ENCODE measurements around the gene FNDC3B.

FNDC3B gene

DNA sequence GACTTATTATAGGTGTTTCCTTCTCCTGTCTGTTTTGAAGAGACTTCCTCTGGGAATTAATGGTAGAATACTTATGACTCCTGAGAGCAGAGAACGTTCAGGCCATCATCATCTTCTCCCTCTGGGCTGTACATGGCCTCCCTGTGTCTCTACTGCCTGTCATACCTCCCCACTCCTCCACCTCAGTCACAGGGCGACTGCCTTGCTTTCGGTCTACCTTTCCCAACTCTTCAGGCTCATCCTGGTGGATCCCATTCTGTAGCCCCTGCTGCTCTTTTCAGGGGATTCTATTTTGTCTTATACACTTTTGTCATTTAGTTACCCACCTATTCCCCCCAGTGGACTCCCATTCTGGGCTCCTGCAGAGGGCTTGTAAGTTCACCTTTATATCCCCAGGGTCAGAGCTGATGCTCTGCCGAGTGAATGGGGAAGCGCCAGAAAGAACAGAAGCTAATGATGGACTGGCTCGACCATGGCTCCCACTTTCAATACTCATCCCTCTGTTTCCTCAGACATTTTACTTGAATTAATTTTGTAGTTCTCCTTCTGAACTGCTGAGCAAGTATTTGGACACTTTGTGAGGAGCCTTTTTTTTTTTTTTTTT, 28.6 kb downstream of the FNDC3B start:
- Histone ChIP-seq H3K27ac (peak overlapping the region; percentile 48), H3K4me3 (ENCODE audit: low read depth in 1 of 2, low read length in 1 of 2) (no peak overlapping the region), H3K4me1 (ENCODE audit: control insufficient read depth in 1 of 2, insufficient read depth in 1 of 2, low read depth in 1 of 2, low read length in 1 of 2) (peaks cover 60 to 84% of the 10 kb centered on the region in 2 experiments), H3K9me3 (no peaks in the 10 kb centered on the region), H3K36me3 (no peaks in the 10 kb centered on the region), H3K27me3 (no peaks in the 10 kb centered on the region)
- TF ChIP-seq, protein P1, sequence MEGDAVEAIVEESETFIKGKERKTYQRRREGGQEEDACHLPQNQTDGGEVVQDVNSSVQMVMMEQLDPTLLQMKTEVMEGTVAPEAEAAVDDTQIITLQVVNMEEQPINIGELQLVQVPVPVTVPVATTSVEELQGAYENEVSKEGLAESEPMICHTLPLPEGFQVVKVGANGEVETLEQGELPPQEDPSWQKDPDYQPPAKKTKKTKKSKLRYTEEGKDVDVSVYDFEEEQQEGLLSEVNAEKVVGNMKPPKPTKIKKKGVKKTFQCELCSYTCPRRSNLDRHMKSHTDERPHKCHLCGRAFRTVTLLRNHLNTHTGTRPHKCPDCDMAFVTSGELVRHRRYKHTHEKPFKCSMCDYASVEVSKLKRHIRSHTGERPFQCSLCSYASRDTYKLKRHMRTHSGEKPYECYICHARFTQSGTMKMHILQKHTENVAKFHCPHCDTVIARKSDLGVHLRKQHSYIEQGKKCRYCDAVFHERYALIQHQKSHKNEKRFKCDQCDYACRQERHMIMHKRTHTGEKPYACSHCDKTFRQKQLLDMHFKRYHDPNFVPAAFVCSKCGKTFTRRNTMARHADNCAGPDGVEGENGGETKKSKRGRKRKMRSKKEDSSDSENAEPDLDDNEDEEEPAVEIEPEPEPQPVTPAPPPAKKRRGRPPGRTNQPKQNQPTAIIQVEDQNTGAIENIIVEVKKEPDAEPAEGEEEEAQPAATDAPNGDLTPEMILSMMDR (IDR thresholded peaks at IDR 0.05), result no peak

- peak overlapping the region; percentile 12 for H3K27ac ChIP-seq
- no peaks in the 10 kb centered on the region for H3K9me3 ChIP-seq
- H3K27me3 ChIP-seq, result no peaks in the 10 kb centered on the region
- H3K4me1 ChIP-seq (ENCODE audit: control insufficient read depth in 1 of 2, insufficient read depth in 1 of 2, low read depth in 1 of 2, low read length in 1 of 2), result peaks cover 68 to 86% of the 10 kb centered on the region in 2 experiments
- H3K4me3 ChIP-seq (ENCODE audit: low read depth in 1 of 2, low read length in 1 of 2), result no peak overlapping the region
- TF ChIP-seq, protein P1 (IDR thresholded peaks at IDR 0.05), result no peak
- no peaks in the 10 kb centered on the region for H3K36me3 ChIP-seq
These were observed 29.6 kb downstream of the FNDC3B start for GRCh38 chr3:172068977-172069376.

GRCh38 chr3:172069478-172069877, 30.1 kb downstream of the FNDC3B start:
- Histone ChIP-seq H3K36me3 (no peaks in the 10 kb centered on the region), H3K4me1 (ENCODE audit: control insufficient read depth in 1 of 2, insufficient read depth in 1 of 2, low read depth in 1 of 2, low read length in 1 of 2) (peaks cover 73 to 88% of the 10 kb centered on the region in 2 experiments), H3K9me3 (no peaks in the 10 kb centered on the region), H3K4me3 (ENCODE audit: low read depth in 1 of 2, low read length in 1 of 2) (no peak overlapping the region), H3K27ac (peak overlapping the region; percentile 84), H3K27me3 (no peaks in the 10 kb centered on the region)
- TF ChIP-seq, protein P1 (IDR thresholded peaks at IDR 0.05), result no peak

- Histone ChIP-seq H3K27me3 (no peaks in the 10 kb centered on the region), H3K9me3 (no peaks in the 10 kb centered on the region), H3K4me3 (ENCODE audit: low read depth in 1 of 2, low read length in 1 of 2) (peak overlapping the region; percentile 4 to 23), H3K36me3 (no peaks in the 10 kb centered on the region), H3K4me1 (ENCODE audit: control insufficient read depth in 1 of 2, insufficient read depth in 1 of 2, low read depth in 1 of 2, low read length in 1 of 2) (peaks cover 78 to 91% of the 10 kb centered on the region in 2 experiments), H3K27ac (peak overlapping the region; percentile 84)
- TF ChIP-seq, protein P1 (IDR thresholded peaks at IDR 0.05), result no peak
These were observed 30.9 kb downstream of the FNDC3B start for GRCh38 chr3:172070269-172070668.

DNA sequence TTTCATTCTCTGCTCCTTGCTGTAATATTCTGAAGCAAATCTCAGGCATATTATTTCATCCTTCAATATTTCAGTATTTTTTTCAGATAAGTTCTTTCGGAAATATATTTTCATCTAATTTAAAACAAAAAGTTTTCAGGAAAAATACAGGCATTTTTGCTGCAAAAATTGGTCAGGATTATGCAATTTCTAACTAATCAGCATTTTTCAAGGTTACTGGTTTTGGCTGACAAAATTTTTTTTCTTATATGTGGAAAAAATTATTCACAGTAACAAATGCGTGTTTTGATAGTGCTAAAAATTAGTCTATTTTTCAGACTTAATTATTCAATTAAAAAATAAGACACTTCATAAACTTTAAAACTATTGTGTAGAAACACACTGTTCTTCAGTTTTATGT, 31.4 kb downstream of the FNDC3B start:
- peaks cover 78 to 91% of the 10 kb centered on the region in 2 experiments for H3K4me1 ChIP-seq (ENCODE audit: control insufficient read depth in 1 of 2, insufficient read depth in 1 of 2, low read depth in 1 of 2, low read length in 1 of 2)
- peak overlapping the region; percentile 4 to 23 for H3K4me3 ChIP-seq (ENCODE audit: low read depth in 1 of 2, low read length in 1 of 2)
- no peaks in the 10 kb centered on the region for H3K27me3 ChIP-seq
- TF ChIP-seq, protein P1 (IDR thresholded peaks at IDR 0.05), result no peak
- H3K27ac ChIP-seq, result peak overlapping the region; percentile 84
- no peaks in the 10 kb centered on the region for H3K9me3 ChIP-seq
- no peaks in the 10 kb centered on the region for H3K36me3 ChIP-seq
